ENCODE results near the gene B4GALT6. TPM values are rescaled to one million over a fixed set of nuclear protein-coding genes. Genes with fewer than 3 reads are reported as not detected.

B4GALT6 gene
- polyA plus RNA-seq, 2 donors: 1.2 to 2.4 TPM

DNA sequence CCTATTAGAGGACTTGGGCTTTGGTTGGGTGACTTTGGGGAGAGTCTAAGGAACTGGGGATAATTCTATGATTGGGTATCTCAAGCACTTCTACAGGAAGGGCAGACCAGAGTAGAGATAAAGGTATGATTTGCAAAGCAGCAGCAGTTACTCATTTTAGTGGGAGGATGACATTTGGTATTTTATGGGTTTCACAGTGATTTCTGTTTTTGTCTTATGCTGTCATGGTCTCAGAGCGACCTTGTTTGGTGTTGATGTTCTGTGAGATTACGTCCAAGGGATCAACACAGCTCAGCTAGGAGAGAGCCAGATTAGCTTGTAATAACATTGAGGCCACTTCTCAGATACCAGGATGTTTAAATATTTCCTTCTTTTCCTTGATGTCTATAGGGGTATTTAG lies 74.5 kb downstream of the B4GALT6 start:
- no peaks in the 10 kb centered on the region for H3K36me3 ChIP-seq (ENCODE audit: control insufficient read depth in 2 of 2, insufficient read depth in 2 of 2, low read length in 1 of 2)
- H3K27ac ChIP-seq (ENCODE audit: low read depth in 2 of 2, low read length in 1 of 2): no peak overlapping the region
- no peaks in the 10 kb centered on the region for H3K27me3 ChIP-seq (ENCODE audit: control insufficient read depth in 1 of 2, insufficient read depth in 2 of 2, low read length in 2 of 2)
- H3K4me3 ChIP-seq (ENCODE audit: low read depth in 1 of 2, low read length in 2 of 2): no peak overlapping the region
- 70 to 83% methylated on average over 2 of the region's 2 CpGs for WGBS, 2 donors
- H3K9me3 ChIP-seq (ENCODE audit: control insufficient read depth in 2 of 2, insufficient read depth in 1 of 2, low read depth in 1 of 2, low read length in 1 of 2): no peaks in the 10 kb centered on the region
- peaks cover 0 to 2% of the 10 kb centered on the region in 2 donors for H3K4me1 ChIP-seq (ENCODE audit: control insufficient read depth in 2 of 2, insufficient read depth in 2 of 2, low read length in 1 of 2)

DNA sequence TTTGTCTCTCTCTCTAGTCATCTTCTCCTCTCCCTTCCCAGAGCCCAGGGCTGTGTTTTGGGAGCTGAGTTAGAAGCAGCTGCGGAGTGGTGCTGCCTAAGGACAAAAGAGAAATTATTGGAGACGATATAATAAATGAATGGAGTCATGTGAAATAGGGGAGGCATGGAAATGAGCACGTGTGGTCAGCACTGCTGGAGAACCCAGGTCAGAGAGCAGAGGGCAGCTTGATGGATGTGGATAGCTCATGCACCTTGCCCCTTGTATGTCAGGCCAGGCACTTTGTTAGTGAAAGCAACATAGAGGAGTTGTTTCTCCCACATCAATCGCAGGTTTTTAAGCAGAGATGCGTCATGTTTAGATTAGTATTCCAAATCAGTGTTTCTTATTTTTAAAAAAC lies 77.0 kb downstream of the B4GALT6 start:
- Histone ChIP-seq H3K9me3 (ENCODE audit: control insufficient read depth in 2 of 2, insufficient read depth in 1 of 2, low read depth in 1 of 2, low read length in 1 of 2) (no peaks in the 10 kb centered on the region), H3K4me1 (ENCODE audit: control insufficient read depth in 2 of 2, insufficient read depth in 2 of 2, low read length in 1 of 2) (peaks cover 0 to 2% of the 10 kb centered on the region in 2 donors), H3K36me3 (ENCODE audit: control insufficient read depth in 2 of 2, insufficient read depth in 2 of 2, low read length in 1 of 2) (no peaks in the 10 kb centered on the region), H3K27me3 (ENCODE audit: control insufficient read depth in 1 of 2, insufficient read depth in 2 of 2, low read length in 2 of 2) (no peaks in the 10 kb centered on the region), H3K4me3 (ENCODE audit: low read depth in 1 of 2, low read length in 2 of 2) (no peak overlapping the region), H3K27ac (ENCODE audit: low read depth in 2 of 2, low read length in 1 of 2) (no peak overlapping the region)
- 60 to 62% methylated on average over 5 of the region's 5 CpGs for WGBS, 2 donors

- H3K9me3 ChIP-seq (ENCODE audit: control insufficient read depth in 2 of 2, insufficient read depth in 1 of 2, low read depth in 1 of 2, low read length in 1 of 2): no peaks in the 10 kb centered on the region
- no peak overlapping the region for H3K4me3 ChIP-seq (ENCODE audit: low read depth in 1 of 2, low read length in 2 of 2)
- H3K36me3 ChIP-seq (ENCODE audit: control insufficient read depth in 2 of 2, insufficient read depth in 2 of 2, low read length in 1 of 2): no peaks in the 10 kb centered on the region
- 47 to 64% methylated on average over 2 of the region's 2 CpGs for WGBS, 2 donors
- H3K27me3 ChIP-seq (ENCODE audit: control insufficient read depth in 1 of 2, insufficient read depth in 2 of 2, low read length in 2 of 2): no peaks in the 10 kb centered on the region
- no peak overlapping the region for H3K27ac ChIP-seq (ENCODE audit: low read depth in 2 of 2, low read length in 1 of 2)
- no peaks in the 10 kb centered on the region for H3K4me1 ChIP-seq (ENCODE audit: control insufficient read depth in 2 of 2, insufficient read depth in 2 of 2, low read length in 1 of 2)
These were observed 78.1 kb downstream of the B4GALT6 start for GRCh38 chr18:31606265-31606664.

DNA sequence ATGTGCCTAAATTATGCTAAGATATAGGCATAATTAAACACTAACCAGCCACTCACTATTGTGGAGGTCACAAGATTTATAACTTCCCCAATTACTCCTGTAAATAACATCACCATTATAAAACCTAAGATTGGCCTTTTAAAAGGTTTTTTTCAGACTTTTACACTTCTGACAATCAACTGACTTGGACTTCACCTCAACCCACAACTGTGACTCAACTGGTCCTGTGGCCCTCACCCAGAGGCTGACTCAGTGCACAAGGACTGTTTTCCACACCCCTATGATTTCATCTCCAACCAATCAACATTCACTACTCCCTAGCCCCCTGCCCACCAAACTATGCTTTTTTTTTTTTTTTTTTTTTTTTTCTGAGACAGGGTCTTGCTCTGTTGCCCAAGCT lies 81.1 kb downstream of the B4GALT6 start:
- no peaks in the 10 kb centered on the region for H3K36me3 ChIP-seq (ENCODE audit: control insufficient read depth in 2 of 2, insufficient read depth in 2 of 2, low read length in 1 of 2)
- no peak overlapping the region for H3K27ac ChIP-seq (ENCODE audit: low read depth in 2 of 2, low read length in 1 of 2)
- H3K27me3 ChIP-seq (ENCODE audit: control insufficient read depth in 1 of 2, insufficient read depth in 2 of 2, low read length in 2 of 2): no peaks in the 10 kb centered on the region
- no peaks in the 10 kb centered on the region for H3K4me1 ChIP-seq (ENCODE audit: control insufficient read depth in 2 of 2, insufficient read depth in 2 of 2, low read length in 1 of 2)
- H3K9me3 ChIP-seq (ENCODE audit: control insufficient read depth in 2 of 2, insufficient read depth in 1 of 2, low read depth in 1 of 2, low read length in 1 of 2): no peaks in the 10 kb centered on the region
- no peak overlapping the region for H3K4me3 ChIP-seq (ENCODE audit: low read depth in 1 of 2, low read length in 2 of 2)

- Histone ChIP-seq H3K27me3 (ENCODE audit: control insufficient read depth in 1 of 2, insufficient read depth in 2 of 2, low read length in 2 of 2) (no peaks in the 10 kb centered on the region), H3K4me3 (ENCODE audit: low read depth in 1 of 2, low read length in 2 of 2) (no peak overlapping the region), H3K27ac (ENCODE audit: low read depth in 2 of 2, low read length in 1 of 2) (no peak overlapping the region), H3K9me3 (ENCODE audit: control insufficient read depth in 2 of 2, insufficient read depth in 1 of 2, low read depth in 1 of 2, low read length in 1 of 2) (no peaks in the 10 kb centered on the region), H3K36me3 (ENCODE audit: control insufficient read depth in 2 of 2, insufficient read depth in 2 of 2, low read length in 1 of 2) (no peaks in the 10 kb centered on the region), H3K4me1 (ENCODE audit: control insufficient read depth in 2 of 2, insufficient read depth in 2 of 2, low read length in 1 of 2) (no peaks in the 10 kb centered on the region)
- 92 to 94% methylated on average over 13 of the region's 13 CpGs for WGBS, 2 donors
These were observed 86.2 kb downstream of the B4GALT6 start for GRCh38 chr18:31598021-31598805.

- Histone ChIP-seq H3K4me1 (ENCODE audit: control insufficient read depth in 2 of 2, insufficient read depth in 2 of 2, low read length in 1 of 2) (no peaks in the 10 kb centered on the region), H3K4me3 (ENCODE audit: low read depth in 1 of 2, low read length in 2 of 2) (no peak overlapping the region), H3K36me3 (ENCODE audit: control insufficient read depth in 2 of 2, insufficient read depth in 2 of 2, low read length in 1 of 2) (no peaks in the 10 kb centered on the region), H3K27ac (ENCODE audit: low read depth in 2 of 2, low read length in 1 of 2) (no peak overlapping the region), H3K9me3 (ENCODE audit: control insufficient read depth in 2 of 2, insufficient read depth in 1 of 2, low read depth in 1 of 2, low read length in 1 of 2) (no peaks in the 10 kb centered on the region), H3K27me3 (ENCODE audit: control insufficient read depth in 1 of 2, insufficient read depth in 2 of 2, low read length in 2 of 2) (no peaks in the 10 kb centered on the region)
- WGBS, 2 donors: 87 to 88% methylated on average over 9 of the region's 9 CpGs
These were observed 88.1 kb downstream of the B4GALT6 start for GRCh38 chr18:31596081-31596872.

DNA sequence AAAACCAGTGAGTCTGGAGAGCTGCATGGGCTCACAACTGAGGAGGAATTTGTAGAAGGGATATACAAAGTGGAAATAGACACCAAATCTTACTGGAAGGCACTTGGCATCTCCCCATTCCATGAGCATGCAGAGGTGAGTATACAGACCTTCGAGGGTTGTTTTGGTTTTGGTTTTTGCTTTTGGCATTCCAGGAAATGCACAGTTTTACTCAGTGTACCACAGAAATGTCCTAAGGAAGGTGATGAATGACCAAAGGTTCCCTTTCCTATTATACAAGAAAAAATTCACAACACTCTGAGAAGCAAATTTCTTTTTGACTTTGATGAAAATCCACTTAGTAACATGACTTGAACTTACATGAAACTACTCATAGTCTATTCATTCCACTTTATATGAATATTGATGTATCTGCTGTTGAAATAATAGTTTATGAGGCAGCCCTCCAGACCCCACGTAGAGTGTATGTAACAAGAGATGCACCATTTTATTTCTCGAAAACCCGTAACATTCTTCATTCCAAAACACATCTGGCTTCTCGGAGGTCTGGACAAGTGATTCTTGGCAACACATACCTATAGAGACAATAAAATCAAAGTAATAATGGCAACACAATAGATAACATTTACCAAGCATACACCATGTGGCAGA lies 89.1 kb downstream of the B4GALT6 start:
- Histone ChIP-seq H3K4me3 (ENCODE audit: low read depth in 1 of 2, low read length in 2 of 2) (no peak overlapping the region), H3K36me3 (ENCODE audit: control insufficient read depth in 2 of 2, insufficient read depth in 2 of 2, low read length in 1 of 2) (no peaks in the 10 kb centered on the region), H3K27me3 (ENCODE audit: control insufficient read depth in 1 of 2, insufficient read depth in 2 of 2, low read length in 2 of 2) (no peaks in the 10 kb centered on the region), H3K9me3 (ENCODE audit: control insufficient read depth in 2 of 2, insufficient read depth in 1 of 2, low read depth in 1 of 2, low read length in 1 of 2) (no peaks in the 10 kb centered on the region), H3K27ac (ENCODE audit: low read depth in 2 of 2, low read length in 1 of 2) (no peak overlapping the region), H3K4me1 (ENCODE audit: control insufficient read depth in 2 of 2, insufficient read depth in 2 of 2, low read length in 1 of 2) (no peaks in the 10 kb centered on the region)
- 80 to 85% methylated on average over 5 of the region's 5 CpGs for WGBS, 2 donors

DNA sequence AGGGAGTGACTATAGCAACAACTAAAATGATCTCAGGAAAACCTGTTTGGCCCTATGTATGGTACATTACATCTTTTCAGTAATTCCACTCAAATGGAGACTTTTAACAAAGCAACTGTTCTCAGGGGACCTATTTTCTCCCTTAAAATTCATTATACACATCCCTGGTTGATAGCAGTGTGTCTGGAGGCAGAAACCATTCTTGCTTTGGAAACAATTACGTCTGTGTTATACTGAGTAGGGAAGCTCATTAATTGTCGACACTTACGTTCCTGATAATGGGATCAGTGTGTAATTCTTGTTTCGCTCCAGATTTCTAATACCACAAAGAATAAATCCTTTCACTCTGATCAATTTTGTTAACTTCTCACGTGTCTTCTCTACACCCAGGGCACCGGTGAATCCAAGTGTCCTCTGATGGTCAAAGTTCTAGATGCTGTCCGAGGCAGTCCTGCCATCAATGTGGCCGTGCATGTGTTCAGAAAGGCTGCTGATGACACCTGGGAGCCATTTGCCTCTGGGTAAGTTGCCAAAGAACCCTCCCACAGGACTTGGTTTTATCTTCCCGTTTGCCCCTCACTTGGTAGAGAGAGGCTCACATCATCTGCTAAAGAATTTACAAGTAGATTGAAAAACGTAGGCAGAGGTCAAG lies 91.7 kb downstream of the B4GALT6 start:
- Histone ChIP-seq H3K9me3 (ENCODE audit: control insufficient read depth in 2 of 2, insufficient read depth in 1 of 2, low read depth in 1 of 2, low read length in 1 of 2) (no peaks in the 10 kb centered on the region), H3K4me3 (ENCODE audit: low read depth in 1 of 2, low read length in 2 of 2) (no peak overlapping the region), H3K4me1 (ENCODE audit: control insufficient read depth in 2 of 2, insufficient read depth in 2 of 2, low read length in 1 of 2) (no peaks in the 10 kb centered on the region), H3K27me3 (ENCODE audit: control insufficient read depth in 1 of 2, insufficient read depth in 2 of 2, low read length in 2 of 2) (no peaks in the 10 kb centered on the region), H3K36me3 (ENCODE audit: control insufficient read depth in 2 of 2, insufficient read depth in 2 of 2, low read length in 1 of 2) (no peaks in the 10 kb centered on the region), H3K27ac (ENCODE audit: low read depth in 2 of 2, low read length in 1 of 2) (no peak overlapping the region)
- 85% methylated on average over 10 of the region's 10 CpGs for whole genome bisulfite sequencing, 2 donors

- H3K4me3 ChIP-seq (ENCODE audit: low read depth in 1 of 2, low read length in 2 of 2): no peak within 1 kb of the TSS
- 63% methylated on average over 5 of the region's 5 CpGs for WGBS, 2 donors
- H3K27ac ChIP-seq (ENCODE audit: low read depth in 2 of 2, low read length in 1 of 2): no peak within 1 kb of the TSS
- no peaks in the 10 kb centered on the region for H3K9me3 ChIP-seq (ENCODE audit: control insufficient read depth in 2 of 2, insufficient read depth in 1 of 2, low read depth in 1 of 2, low read length in 1 of 2)
- H3K36me3 ChIP-seq (ENCODE audit: control insufficient read depth in 2 of 2, insufficient read depth in 2 of 2, low read length in 1 of 2): no peaks in the 10 kb centered on the region
- H3K4me1 ChIP-seq (ENCODE audit: control insufficient read depth in 2 of 2, insufficient read depth in 2 of 2, low read length in 1 of 2): no peaks in the 10 kb centered on the region
- H3K27me3 ChIP-seq (ENCODE audit: control insufficient read depth in 1 of 2, insufficient read depth in 2 of 2, low read length in 2 of 2): no peaks in the 10 kb centered on the region
These were observed 92.8 kb downstream of the B4GALT6 start, which contains the start of gene TTR for GRCh38 chr18:31591628-31592027. Gene TTR, plus strand, starts transcription at chr18:31591877. Its CDS starts 26 bp downstream, at chr18:31591903.
